GM19372 (cell line): ENCODE data around the gene ERCC6.

Experiments used
- ATAC-seq: cut with Tn5 transposase; IDR thresholded peaks from one replicate; pipeline ENCODE4 v1.9.1; 2021; ENCODE audit warnings: mild to moderate bottlenecking, low read depth, moderate library complexity; ENCODE audit not compliant: unreplicated experiment

Gene ERCC6

GRCh38 chr10:49550563-49550962 is 11.6 kb upstream of the ERCC6 start:
- no peak for ATAC-seq

DNA sequence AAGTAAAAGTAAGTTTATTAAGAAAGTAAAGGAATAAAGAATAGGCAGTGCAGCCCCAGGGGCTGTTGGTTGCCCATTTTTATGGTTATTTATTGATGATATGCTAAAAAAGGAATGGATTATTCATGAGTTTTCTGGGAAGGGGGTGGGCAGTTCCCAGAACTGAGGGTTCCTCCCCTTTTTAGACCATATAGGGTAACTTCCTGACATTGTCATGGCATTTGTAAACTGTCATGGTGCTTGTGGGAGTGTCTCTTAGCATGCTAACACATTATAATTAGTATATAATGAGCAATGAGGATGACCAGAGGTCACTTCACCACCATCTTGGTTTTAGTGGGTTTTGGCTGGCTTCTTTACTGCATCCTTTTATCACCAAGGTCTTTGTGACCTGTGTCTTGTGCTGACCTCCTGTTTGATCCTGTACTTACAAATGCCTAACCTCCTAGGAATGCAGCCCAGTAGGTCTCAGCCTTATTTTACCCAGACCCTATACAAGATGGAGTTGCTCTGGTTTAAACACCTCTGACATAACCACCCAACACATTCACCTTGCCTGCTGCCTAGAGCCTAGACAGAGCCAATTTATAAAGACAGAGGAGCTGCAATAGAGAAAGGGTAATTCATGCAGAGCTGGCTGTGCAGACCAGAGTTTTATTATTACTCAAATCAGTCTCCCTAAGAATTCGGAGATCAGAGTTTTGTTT is 10.9 kb upstream of the ERCC6 start:
- no peak for ATAC-seq

- ATAC-seq: no peak
These were observed 4.7 kb upstream of the ERCC6 start for GRCh38 chr10:49543604-49544003.

GRCh38 chr10:49542353-49542752 is 3.4 kb upstream of the ERCC6 start:
- no peak for ATAC-seq

DNA sequence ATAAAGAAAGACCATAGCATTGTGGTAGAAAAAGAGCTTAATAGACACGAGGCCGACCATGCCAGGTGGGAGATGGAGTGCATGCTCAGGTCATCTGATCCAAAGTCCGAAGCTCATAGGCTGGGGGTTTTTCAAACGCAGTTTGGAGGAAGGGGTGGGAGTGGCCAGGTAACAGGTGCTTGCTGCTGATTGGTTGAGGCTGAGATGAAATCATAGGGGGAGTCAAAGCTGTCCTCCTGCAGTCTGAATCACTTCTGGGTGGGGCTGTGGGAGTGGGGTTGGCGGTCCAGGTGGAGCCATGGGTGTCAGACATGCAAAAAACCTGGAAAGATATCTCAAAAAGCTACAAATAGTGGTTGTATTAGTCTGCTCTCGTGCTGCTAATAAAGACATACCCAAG is 2.8 kb upstream of the ERCC6 start:
- no peak for ATAC-seq

DNA sequence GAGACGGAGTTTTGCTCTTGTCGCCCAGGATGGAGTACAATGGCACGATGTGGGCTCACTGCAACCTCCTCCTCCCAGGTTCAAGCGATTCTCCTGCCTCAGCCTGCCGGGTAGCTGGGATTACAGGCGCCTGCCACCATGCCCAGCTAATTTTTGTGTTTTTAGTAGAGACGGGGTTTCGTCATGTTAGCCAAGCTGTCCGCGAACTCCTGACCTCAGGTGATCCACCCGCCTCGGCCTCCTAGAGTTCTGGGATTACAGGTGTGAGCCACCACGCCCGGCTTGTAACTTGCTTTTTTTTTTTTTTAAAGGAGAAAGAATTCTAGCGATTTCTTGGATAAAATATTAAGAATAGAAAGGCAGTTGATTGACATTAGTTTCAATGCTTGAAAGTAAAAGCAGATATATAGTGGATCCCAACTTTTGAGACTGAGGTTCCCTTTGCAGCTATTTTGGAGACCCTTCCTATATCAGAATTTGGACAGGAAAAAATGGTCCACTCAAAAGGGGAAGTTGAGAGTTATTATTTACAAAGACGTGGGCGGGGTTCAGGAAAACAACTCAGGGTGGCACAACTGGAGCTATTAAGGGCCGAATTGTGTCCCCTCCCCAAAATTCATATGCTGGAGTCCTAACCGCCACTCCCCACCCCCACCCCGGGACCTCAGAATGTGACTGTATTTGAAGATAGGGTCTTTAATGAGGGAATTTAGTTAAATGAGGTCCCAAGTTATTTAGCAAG is 1.3 kb upstream of the ERCC6 start:
- ATAC-seq: no peak

GRCh38 chr10:49539320-49539885 is 482 bp upstream of the ERCC6 start:
- peak; percentile 8 for ATAC-seq

- peak; percentile 39 for ATAC-seq
These were observed 4.1 kb downstream of the ERCC6 start for GRCh38 chr10:49534670-49535381.

GRCh38 chr10:49532461-49532860 is 6.5 kb downstream of the ERCC6 start:
- no peak for ATAC-seq

DNA sequence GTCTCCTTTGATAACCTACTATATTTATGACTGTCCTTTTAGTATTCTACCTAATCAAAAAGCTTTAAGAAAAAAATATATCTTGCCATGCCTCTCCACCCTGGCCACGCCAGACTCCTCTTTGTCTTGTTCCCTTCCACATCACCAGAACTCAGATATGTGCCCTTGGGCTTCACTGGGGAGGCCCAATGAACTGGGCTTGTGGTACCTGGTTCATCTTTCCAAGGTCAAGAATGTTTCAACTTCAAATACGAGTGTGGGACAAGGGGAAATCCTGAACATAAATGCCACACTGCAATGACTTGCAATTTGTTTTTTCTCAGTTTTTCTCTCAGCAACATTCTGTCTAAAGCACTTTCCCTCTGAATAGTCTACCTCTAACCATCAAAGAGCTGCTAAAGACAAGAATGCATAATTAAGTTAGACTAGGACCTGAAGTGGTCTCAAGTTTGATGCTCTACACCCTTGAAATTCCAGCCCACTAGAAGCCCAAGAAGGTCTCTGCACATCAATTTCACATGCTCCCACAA is 9.9 kb downstream of the ERCC6 start:
- ATAC-seq: no peak

GRCh38 chr10:49527850-49528249 is 11.1 kb downstream of the ERCC6 start:
- no peak for ATAC-seq

- no peak for ATAC-seq
These were observed 11.9 kb downstream of the ERCC6 start for GRCh38 chr10:49527061-49527460.

DNA sequence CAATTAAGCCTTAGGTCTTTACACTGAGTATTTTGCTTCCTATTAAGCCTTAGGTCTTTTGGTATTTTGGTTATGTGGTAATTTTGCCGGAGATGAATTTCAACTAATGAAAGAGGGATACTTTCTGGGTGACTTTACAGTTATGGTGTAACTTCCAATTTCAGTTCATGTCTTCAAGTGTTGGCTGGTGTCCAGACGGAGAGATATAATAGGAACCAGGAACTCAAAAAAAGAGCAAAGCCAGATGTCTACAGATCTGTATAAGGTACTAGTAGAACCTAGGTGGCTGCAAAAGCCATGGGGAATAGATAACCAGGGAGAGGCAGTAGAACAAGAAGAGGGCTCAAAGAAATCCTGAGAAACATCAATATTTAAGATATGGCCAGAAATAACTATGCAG is 12.3 kb downstream of the ERCC6 start:
- ATAC-seq: no peak

DNA sequence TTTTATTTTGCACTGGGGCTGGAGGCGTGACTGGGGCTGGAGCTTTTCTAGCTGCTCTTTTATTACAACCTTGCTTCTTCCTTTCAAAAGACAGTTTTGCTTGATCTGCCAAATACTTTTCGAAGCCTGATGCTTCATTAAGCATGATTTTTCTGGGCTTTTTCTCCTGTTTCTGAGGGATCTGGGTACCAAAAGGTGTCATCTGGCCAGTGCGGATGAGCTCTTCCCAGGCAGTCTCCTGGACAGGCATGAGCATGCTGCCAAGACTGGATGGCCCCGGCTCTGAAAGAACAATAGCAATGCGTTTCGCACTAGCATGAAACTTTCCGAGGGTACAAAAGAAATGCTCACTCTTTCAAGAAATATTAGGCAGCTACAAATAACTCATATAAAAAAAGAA is 14.4 kb downstream of the ERCC6 start:
- ATAC-seq: no peak

DNA sequence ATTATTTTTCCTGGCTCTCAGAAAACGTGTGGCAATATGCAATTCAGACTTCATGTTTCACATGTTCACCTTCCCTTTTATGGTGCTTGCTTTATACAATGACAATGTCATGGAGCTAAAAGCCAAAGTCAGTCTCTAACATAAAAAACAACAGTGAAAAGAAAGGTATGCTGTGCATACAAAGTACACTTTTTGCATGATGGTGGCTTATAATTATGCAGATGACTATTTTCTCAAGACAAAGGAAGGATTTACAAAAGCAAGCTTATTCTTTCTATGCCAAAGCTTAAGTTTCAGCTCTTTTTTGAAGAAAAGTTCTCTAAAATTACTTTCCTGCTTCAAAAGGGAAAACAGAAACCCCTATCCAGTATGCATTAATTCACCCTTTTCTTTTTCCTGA is 15.6 kb downstream of the ERCC6 start:
- ATAC-seq: no peak

GRCh38 chr10:49521062-49521461 is 17.9 kb downstream of the ERCC6 start:
- no peak for ATAC-seq

DNA sequence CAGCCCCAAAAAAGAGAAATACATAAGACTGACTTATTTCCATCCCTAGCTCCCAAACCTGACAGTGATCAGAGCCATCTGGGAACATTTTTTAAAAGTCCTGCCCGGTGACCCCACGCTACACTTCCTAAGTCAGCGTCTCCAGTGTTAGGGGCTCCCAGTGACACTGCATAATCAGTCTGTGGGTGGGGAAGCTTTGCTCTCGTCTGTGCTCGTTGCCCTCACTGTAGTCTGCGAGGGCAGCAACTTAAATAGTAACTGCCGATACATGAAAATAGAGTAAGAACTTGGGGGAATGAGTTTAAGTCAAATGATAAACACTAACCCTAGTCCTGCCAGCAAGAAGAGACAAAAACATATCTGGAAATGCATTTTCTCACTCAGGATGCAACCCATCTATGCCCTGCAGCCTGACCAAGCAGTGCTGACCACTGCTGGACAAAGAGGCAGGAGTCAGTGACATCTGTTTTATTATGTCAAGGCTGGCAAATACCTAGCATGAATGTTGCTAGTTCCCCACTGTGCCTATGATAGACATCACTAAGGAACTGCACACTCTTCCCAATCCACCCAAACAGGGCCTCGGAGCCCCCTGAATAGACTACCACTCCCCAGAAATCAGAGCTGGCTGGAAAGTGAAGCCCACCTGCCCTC is 18.7 kb downstream of the ERCC6 start:
- ATAC-seq: no peak

GRCh38 chr10:49519717-49520116 is 19.2 kb downstream of the ERCC6 start:
- no peak for ATAC-seq

- no peak for ATAC-seq
These were observed 19.8 kb downstream of the ERCC6 start for GRCh38 chr10:49518982-49519578.

GRCh38 chr10:49518566-49518965 is 20.4 kb downstream of the ERCC6 start:
- no peak for ATAC-seq
